Natural killer cell treated with Interleukin-12 subunit alpha and Interleukin-12 subunit beta and Interleukin-15 and Interleukin-18, amount 100 ng/mL, for 72 hours (primary cell): Measurements from ENCODE around the gene ETF1. TPM values are rescaled to one million over a fixed set of nuclear protein-coding genes. Genes with fewer than 3 reads are reported as not detected.

Source experiments
- total RNA-seq, 2 donors: library from RNA; stranded (reverse); gene quantifications; one replicate each; pipeline ENCODE4 v1.2.3, GENCODE V29; 2022

The ETF1 gene
- total RNA-seq, 2 donors from 2014 or later = 150 to 167 TPM

Other genes starting within 250 kb of the ETF1 start
- gene CDC25C, start 211.4 kb downstream of the ETF1 start, total RNA-seq = 10 to 100 TPM in 1 of 2 donors, 1 to 10 TPM in 1; 5.5 to 14.0 TPM
- 10 to 100 TPM; 28.8 to 30.6 TPM for gene FAM53C, start 205.0 kb downstream of the ETF1 start, total RNA-seq
- gene KDM3B, start 190.6 kb downstream of the ETF1 start, total RNA-seq = 10 to 100 TPM; 58.6 to 61.7 TPM
- under 1 TPM in 1 of 2 donors, not detected in 1; 0.75 TPM for gene REEP2, start 104.2 kb downstream of the ETF1 start, total RNA-seq
- 10 to 100 TPM in 1 of 2 donors, 1 to 10 TPM in 1; 8.5 to 11.2 TPM for gene EGR1, start 77.8 kb downstream of the ETF1 start, total RNA-seq
- 100 to 1,000 TPM; 337 to 473 TPM for gene HSPA9, start 32.2 kb upstream of the ETF1 start, total RNA-seq
- 10 to 100 TPM; 50.6 to 65.8 TPM for gene CTNNA1, start 210.2 kb upstream of the ETF1 start, total RNA-seq